T-cell (primary cell): Measurements from ENCODE around the gene PNRC2. TPM values are rescaled to one million over a fixed set of nuclear protein-coding genes. Genes with fewer than 3 reads are reported as not detected.

Experiments
- ATAC-seq, 4 experiments: fragments of 200-7000 bp in 3 of 4; fragments of 150-1000 bp in 1 of 4; cut with Tn5 transposase; replicated peaks in 1 of 4; 1 replicate in 3 of 4; 2 replicates in 1 of 4; pipeline ENCODE4 v1.10.0; 2021; ENCODE audit warnings: moderate library complexity in 3 of 4, mild to moderate bottlenecking in 2 of 4, moderate number of reproducible peaks in 1 of 4
- CTCF ChIA-PET, 2 donors: fragments of 300-600 bp; sonication (Branson Sonifier 250); formaldehyde crosslinking; loops; one replicate each; lab custom pipeline; 2022; ENCODE audit warnings: antibody characterized with exemption in 2 of 2; lab: Charles Lee
- POLR2A ChIA-PET, 2 donors: fragments of 300-600 bp; sonication (Branson Sonifier 250); formaldehyde crosslinking; loops; one replicate each; lab custom pipeline; 2022; ENCODE audit warnings: antibody characterized with exemption in 2 of 2; lab: Charles Lee
- DNase-seq, 35 experiments: peaks; one replicate each; pipeline versions ENCODE4 v3.0.0 to v3.0.0-alpha.2; 2013 to 2023
- H3K27ac ChIP-seq: one replicate; pipeline ENCODE4 v1.5.1; 2013; ENCODE audit warnings: low read length
- H3K27me3 ChIP-seq, 2 experiments: replicated peaks in 1 of 2; 1 replicate in 1 of 2; 2 replicates in 1 of 2; pipeline versions ENCODE4 v1.6.1 to v1.7.0; 2013; ENCODE audit warnings: low read length in 1 of 2, mixed read lengths in 1 of 2; ENCODE audit not compliant: control insufficient read depth in 2 of 2, insufficient read depth in 2 of 2; ENCODE audit errors: extremely low read depth in 1 of 2
- H3K36me3 ChIP-seq, 2 donors: 1 replicate in 1 of 2; 2 replicates in 1 of 2; pipeline versions ENCODE4 v1.6.1 to v1.7.0; 2013; ENCODE audit warnings: low read length in 1 of 2; ENCODE audit not compliant: control insufficient read depth in 2 of 2, insufficient read depth in 1 of 2; ENCODE audit errors: extremely low read depth in 1 of 2
- H3K4me1 ChIP-seq, 2 experiments: 1 replicate in 1 of 2; 2 replicates in 1 of 2; pipeline versions ENCODE4 v1.6.1 to v1.7.0; 2013; ENCODE audit warnings: low read length in 2 of 2, mixed read lengths in 1 of 2; ENCODE audit not compliant: insufficient read depth in 2 of 2, control insufficient read depth in 1 of 2; ENCODE audit errors: extremely low read depth in 1 of 2
- H3K4me3 ChIP-seq, 2 donors: 1 replicate in 1 of 2; 2 replicates in 1 of 2; pipeline versions ENCODE4 v1.5.1 to v1.7.0; 2013; ENCODE audit warnings: mild to moderate bottlenecking in 2 of 2, low read length in 1 of 2, moderate library complexity in 1 of 2; ENCODE audit not compliant: control insufficient read depth in 1 of 2; ENCODE audit errors: extremely low read depth in 1 of 2
- H3K9me3 ChIP-seq: 2 replicates; pipeline ENCODE4 v1.7.0; 2013
- H3K27ac Mint-ChIP-seq, 2 donors: one replicate each; pipeline ENCODE4 v1.8.0; 2020 to 2021; ENCODE audit warnings: mild to moderate bottlenecking in 2 of 2, mixed read lengths in 2 of 2
- H3K27me3 Mint-ChIP-seq, 2 donors: one replicate each; pipeline ENCODE4 v1.8.0; 2021 to 2022; ENCODE audit warnings: mixed read lengths in 2 of 2
- H3K36me3 Mint-ChIP-seq: one replicate; pipeline ENCODE4 v1.8.0; 2021; ENCODE audit warnings: mixed read lengths
- H3K4me1 Mint-ChIP-seq, 3 donors: one replicate each; pipeline ENCODE4 v1.8.0; 2020 to 2022; ENCODE audit warnings: mixed read lengths in 3 of 3, mild to moderate bottlenecking in 1 of 3
- H3K4me3 Mint-ChIP-seq, 3 donors: one replicate each; pipeline ENCODE4 v1.8.0; 2020 to 2022; ENCODE audit warnings: mild to moderate bottlenecking in 3 of 3, mixed read lengths in 3 of 3, moderate library complexity in 3 of 3
- H3K9me3 Mint-ChIP-seq, 3 donors: one replicate each; pipeline ENCODE4 v1.8.0; 2020 to 2022; ENCODE audit warnings: mixed read lengths in 3 of 3
- WGBS: methylation state at CpG from one replicate; pipeline ENCODE4 v1.1.5; 2013; ENCODE audit warnings: missing lambda C conversion rate; ENCODE audit not compliant: insufficient coverage; 5-methylcytosine and 5-hydroxymethylcytosine counted together
- total RNA-seq, 35 experiments: library from RNA in 6 of 35; stranded (reverse) in 6 of 35; fragments of 120-200 nt in 1 of 35; gene quantifications; one replicate each; pipeline versions ENCODE4 v1.2.1 to v1.2.4 and lab custom pipeline; 2013 to 2026

Gene PNRC2
- total RNA-seq, 5 donors from 2014 or later (not counting 1 experiment from before 2014, with no cell fraction given), result 135 to 159 (median 139) TPM

GRCh38 chr1:23958810-23959460 is 693 bp upstream of the PNRC2 start:
- peak overlapping the region; percentile 97 to 100 (median 100) for H3K4me3 Mint-ChIP-seq
- Histone ChIP-seq H3K4me3 (peak overlapping the region; percentile 96 to 98), H3K9me3 (no peaks in the 10 kb centered on the region), H3K27ac (peak overlapping the region; percentile 98), H3K4me1 (peaks cover 15 to 21% of the 10 kb centered on the region in 2 experiments), H3K36me3 (peaks cover 0 to 14% of the 10 kb centered on the region in 2 donors), H3K27me3 (no peaks in the 10 kb centered on the region)
- ATAC-seq, result peak; percentile 84 to 85 (median 84)
- H3K27ac Mint-ChIP-seq, result peak overlapping the region; percentile 99 to 100
- H3K9me3 Mint-ChIP-seq, result no peaks in the 10 kb centered on the region
- ChIA-PET POLR2A (no interaction called here), CTCF (interaction anchor here (0.5 to 3.1 kb wide), 6 partner anchors 22 to 136 kb away, joined by 3 to 17 read pairs (median 4); partner anchors contain the start of gene SRSF10 (in 1 of the 2))
- WGBS, result 0% methylated on average over 19 of the region's 30 CpGs
- no peaks in the 10 kb centered on the region for H3K27me3 Mint-ChIP-seq
- peaks cover 18% of the 10 kb centered on the region for H3K36me3 Mint-ChIP-seq
- DNase-seq, result peak; percentile 72 to 97 (median 92)
- peaks cover 51 to 69% (median 68%) of the 10 kb centered on the region in 3 donors for H3K4me1 Mint-ChIP-seq

- CTCF ChIA-PET, result interaction anchor here in 1 of 2 donors (0.6 to 3.1 kb wide), 5 partner anchors 8 to 406 kb away, joined by 3 to 17 read pairs (median 5); partner anchors contain the start of gene SRSF10
- Mint-ChIP-seq H3K4me3 (peak overlapping the region; percentile 97 to 100 (median 100)), H3K36me3 (peaks cover 27% of the 10 kb centered on the region), H3K27me3 (no peaks in the 10 kb centered on the region), H3K9me3 (no peaks in the 10 kb centered on the region), H3K4me1 (peaks cover 56 to 73% (median 72%) of the 10 kb centered on the region in 3 donors), H3K27ac (peak overlapping the region; percentile 99 to 100)
- WGBS, result 0% methylated on average over 4 of the region's 15 CpGs
- peaks cover 11 to 15% of the 10 kb centered on the region in 2 experiments for H3K4me1 ChIP-seq
- POLR2A ChIA-PET, result interaction anchor here in 1 of 2 donors (0.5 to 2.5 kb wide), 5 partner anchors 16 to 182 kb away, joined by 3 to 6 read pairs (median 4); partner anchors contain the start of gene PITHD1
- H3K9me3 ChIP-seq, result no peaks in the 10 kb centered on the region
- H3K27me3 ChIP-seq, result no peaks in the 10 kb centered on the region
- DNase-seq, result no peak
- H3K4me3 ChIP-seq, result peak overlapping the region; percentile 96 to 98
- peaks cover 0 to 23% of the 10 kb centered on the region in 2 donors for H3K36me3 ChIP-seq
- no peak for ATAC-seq
- peak overlapping the region; percentile 98 for H3K27ac ChIP-seq
Measured at GRCh38 chr1:23960291-23961020, 828 bp downstream of the PNRC2 start.

- WGBS, result no CpG with 5 or more reads among the region's 1 CpG
- ATAC-seq (no peak), DNase-seq (no peak)
- Mint-ChIP-seq H3K9me3 (no peaks in the 10 kb centered on the region), H3K27me3 (no peaks in the 10 kb centered on the region), H3K4me1 (peaks cover 47 to 76% (median 70%) of the 10 kb centered on the region in 3 donors), H3K4me3 (no peak overlapping the region), H3K36me3 (peaks cover 44% of the 10 kb centered on the region), H3K27ac (peak overlapping the region; percentile 45 to 88)
- ChIA-PET POLR2A (interaction anchor here (0.5 to 1.4 kb wide), 5 partner anchors 12 to 931 kb away, joined by 3 to 6 read pairs (median 3); partner anchors contain the start of genes PITHD1 (in 1 of the 2) and SRSF10 (in 1 of the 2)), CTCF (interaction anchor here in 1 of 2 donors (1.5 kb wide), 1 partner anchor 12 kb away, joined by 8 read pairs; no protein-coding TSS in a partner anchor)
- Histone ChIP-seq H3K4me1 (peaks cover 0 to 17% of the 10 kb centered on the region in 2 experiments), H3K27ac (peak overlapping the region; percentile 3), H3K27me3 (no peaks in the 10 kb centered on the region), H3K4me3 (no peak overlapping the region), H3K9me3 (no peaks in the 10 kb centered on the region), H3K36me3 (peaks cover 0 to 35% of the 10 kb centered on the region in 2 donors)
Measured at GRCh38 chr1:23963617-23964234, 4.1 kb downstream of the PNRC2 start.

GRCh38 chr1:23964235-23964668 is 4.6 kb downstream of the PNRC2 start:
- Histone ChIP-seq H3K27ac (peak overlapping the region; percentile 3), H3K36me3 (peaks cover 0 to 35% of the 10 kb centered on the region in 2 donors), H3K9me3 (no peaks in the 10 kb centered on the region), H3K27me3 (no peaks in the 10 kb centered on the region), H3K4me3 (no peak overlapping the region), H3K4me1 (peaks cover 0 to 17% of the 10 kb centered on the region in 2 experiments)
- Mint-ChIP-seq H3K9me3 (no peaks in the 10 kb centered on the region), H3K36me3 (peaks cover 44% of the 10 kb centered on the region), H3K4me3 (no peak overlapping the region), H3K27ac (peak overlapping the region; percentile 81 to 88), H3K27me3 (no peaks in the 10 kb centered on the region), H3K4me1 (peaks cover 44 to 74% (median 68%) of the 10 kb centered on the region in 3 donors)
- 50% methylated on average over 1 of the region's 3 CpGs for WGBS
- ATAC-seq, result no peak
- ChIA-PET POLR2A (interaction anchor here (0.5 to 1.4 kb wide), 3 partner anchors 12 to 930 kb away, joined by 3 to 6 read pairs (median 4); partner anchors contain the start of gene PITHD1 (in 1 of the 2)), CTCF (interaction anchor here in 1 of 2 donors (1.5 kb wide), 1 partner anchor 12 kb away, joined by 8 read pairs; no protein-coding TSS in a partner anchor)
- DNase-seq, result no peak

- Mint-ChIP-seq H3K36me3 (peaks cover 44% of the 10 kb centered on the region), H3K4me1 (peaks cover 40 to 75% (median 71%) of the 10 kb centered on the region in 3 donors), H3K27me3 (no peaks in the 10 kb centered on the region), H3K9me3 (no peaks in the 10 kb centered on the region), H3K4me3 (no peak overlapping the region), H3K27ac (peak overlapping the region; percentile 81 to 88)
- ChIA-PET POLR2A (interaction anchor here in 1 of 2 donors (1.0 to 1.4 kb wide), 2 partner anchors 9 to 11 kb away, joined by 3 to 6 read pairs; no protein-coding TSS in a partner anchor), CTCF (interaction anchor here in 1 of 2 donors (1.5 kb wide), 1 partner anchor 11 kb away, joined by 8 read pairs; no protein-coding TSS in a partner anchor)
- no peaks in the 10 kb centered on the region for H3K9me3 ChIP-seq
- no peaks in the 10 kb centered on the region for H3K27me3 ChIP-seq
- WGBS, result 29% methylated on average over 1 of the region's 5 CpGs
- peak overlapping the region; percentile 3 for H3K27ac ChIP-seq
- H3K36me3 ChIP-seq, result peaks cover 0 to 41% of the 10 kb centered on the region in 2 donors
- H3K4me3 ChIP-seq, result no peak overlapping the region
- no peak for DNase-seq
- H3K4me1 ChIP-seq, result peaks cover 0 to 17% of the 10 kb centered on the region in 2 experiments
- no peak for ATAC-seq
Measured at GRCh38 chr1:23964790-23965740, 5.4 kb downstream of the PNRC2 start.
